ENCODE measurements around the gene KDM5B. TPM values are rescaled to one million over a fixed set of nuclear protein-coding genes. Genes with fewer than 3 reads are reported as not detected.

The KDM5B gene
- total and polyA plus RNA-seq, 9 of the 15 experiments (the other 6 are each of a cell fraction or from before 2014, with no cell fraction given): 15.4 to 90.6 (median 57.1) TPM

DNA sequence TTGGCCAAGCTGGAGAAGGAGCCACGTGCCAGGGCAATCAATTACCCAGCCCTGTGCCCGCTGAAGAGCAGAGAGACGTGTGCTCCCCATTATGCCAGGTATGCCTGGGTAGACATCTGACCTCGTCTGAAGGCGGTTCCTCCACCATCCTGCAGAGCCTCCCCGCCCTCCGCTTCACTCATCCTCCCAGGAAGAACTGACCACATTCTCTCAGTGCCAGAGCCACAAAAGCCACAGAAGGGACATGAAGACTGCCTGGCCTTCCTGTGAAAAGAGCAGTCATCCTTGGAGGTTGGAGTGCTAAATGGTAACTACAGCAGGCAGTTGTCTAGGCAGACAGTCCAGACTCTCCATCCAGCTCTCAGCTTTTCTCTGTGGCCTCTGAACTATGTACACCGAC lies 109.9 kb downstream of the KDM5B start:
- WGBS (ENCODE audit: insufficient coverage, low coverage, missing lambda C conversion rate): under 1% methylated on average over 8 of the region's 8 CpGs
- TF ChIP-seq HLTF (IDR thresholded peaks at IDR 0.05) (no peak), JUNB (CRISPR knock-in tag; conservative IDR thresholded peaks at IDR 0.05) (no peak), ZBTB11 (CRISPR knock-in tag; IDR thresholded peaks at IDR 0.05) (no peak)
- Histone ChIP-seq H3K9ac (ENCODE audit: insufficient read depth in 1 of 2, low read depth in 2 of 2, low read length in 2 of 2) (peak overlapping the region in 1 of 2 experiments; percentile 21; a peak in 1 of 4 replicates), H4K20me1 (replicated peaks; ENCODE audit: control insufficient read depth, insufficient read depth, low read length) (peaks cover 3% of the 10 kb centered on the region), H3K4me2 (ENCODE audit: insufficient read depth, low read length) (no peak overlapping the region), H2AFZ (ENCODE audit: low read depth, low read length) (no peak overlapping the region), H3K36me3 (ENCODE audit: control insufficient read depth, insufficient read depth, low read length) (no peaks in the 10 kb centered on the region), H3K9me1 (ENCODE audit: control insufficient read depth, insufficient read depth, low read length) (no peaks in the 10 kb centered on the region), H3K27ac (ENCODE audit: extremely low read depth, low read depth, low read length) (no peak overlapping the region), H3K79me2 (ENCODE audit: control insufficient read depth, insufficient read depth, low read length) (no peaks in the 10 kb centered on the region), H3K4me1 (replicated peaks in 1 of 2; ENCODE audit: control insufficient read depth in 2 of 2, insufficient read depth in 2 of 2, low read length in 2 of 2) (no peaks in the 10 kb centered on the region), H3K27me3 (ENCODE audit: control insufficient read depth in 2 of 2, insufficient read depth in 2 of 2, low read length in 2 of 2) (peaks cover 15 to 46% of the 10 kb centered on the region in 2 experiments), H3K9me3 (replicated peaks; ENCODE audit: control insufficient read depth, insufficient read depth, low read depth, low read length) (no peaks in the 10 kb centered on the region), H3K4me3 (no peak overlapping the region)
- ATAC-seq (no peak), FAIRE-seq (no peak), DNase-seq (ENCODE audit: extremely low read depth in 1 of 4, low spot score in 3 of 4) (no peak)
- POLR2A ChIA-PET: interaction anchor here (0.6 kb wide), 1 partner anchor 201 kb away, joined by 4 read pairs; no protein-coding TSS in a partner anchor
- no TSS peak for BruUV-seq (replicated peaks)
- intact Hi-C loops (cut with micrococcal nuclease) (no loop called here), in situ Hi-C loops (cut with MboI) (no loop called here)
- CTCF ChIA-PET (ENCODE audit: low intra/inter-chr PET ratio): no interaction called here

Measured in K562 (cell line).